GM18508 (cell line): ENCODE results near the gene INSIG2.

ENCODE experiments used
- ATAC-seq: cut with Tn5 transposase; IDR thresholded peaks from one replicate; pipeline ENCODE4 v1.9.1; 2021; ENCODE audit warnings: moderate number of reproducible peaks; ENCODE audit not compliant: insufficient read depth, unreplicated experiment

INSIG2 gene

DNA sequence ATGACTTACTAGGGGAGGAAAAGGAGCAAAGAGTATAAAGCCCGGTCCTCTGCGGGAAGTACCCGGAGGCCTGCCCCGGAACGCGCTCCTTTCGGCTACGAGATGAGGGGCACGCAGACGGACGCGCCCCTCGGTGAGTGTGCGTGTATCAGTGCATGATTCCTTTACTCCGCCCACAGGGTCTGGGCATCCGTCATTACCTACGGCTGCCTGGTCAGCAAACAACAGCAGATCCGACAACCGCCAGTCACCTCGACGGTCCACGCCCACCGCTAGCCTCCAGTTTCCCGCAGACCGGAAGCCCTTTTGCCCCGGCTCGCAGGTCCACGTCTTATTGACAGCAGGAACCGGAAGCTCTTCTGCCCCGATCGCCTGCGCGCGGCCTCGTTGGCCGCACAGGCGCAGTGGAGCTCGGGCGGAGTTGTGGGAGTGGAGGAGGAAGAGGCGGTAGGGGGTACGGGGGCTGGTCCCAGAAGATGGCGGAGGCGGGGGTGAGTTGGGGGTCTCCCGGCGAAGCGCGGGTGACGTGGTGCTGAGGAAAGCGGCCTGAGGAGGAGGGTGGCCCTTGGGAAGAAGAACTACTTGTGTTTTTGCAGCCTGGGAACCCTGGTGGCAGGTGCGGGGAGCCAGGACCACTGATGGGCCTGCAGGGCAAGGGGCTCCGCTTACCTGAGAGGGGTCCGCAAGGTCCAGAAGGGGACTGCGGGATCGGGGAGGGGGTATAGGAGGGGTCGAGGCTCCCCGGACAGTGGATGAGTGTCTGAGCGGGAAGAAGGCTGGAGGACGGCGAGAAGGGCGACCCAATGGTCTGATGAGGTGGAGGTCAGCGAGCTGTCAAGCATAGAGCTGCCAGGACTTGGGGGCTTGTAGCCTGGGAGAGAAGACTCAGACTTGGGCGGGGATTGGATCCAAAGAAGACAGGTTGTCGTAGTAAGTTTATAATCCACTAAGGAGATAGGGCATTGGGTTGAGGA is at the start of gene INSIG2:
Gene INSIG2, plus strand, starts transcription at position 421 of the 974 bp plus-strand sequence. CDS start 8,086 bp downstream, outside the sequence.
- peak; percentile 97 for ATAC-seq

DNA sequence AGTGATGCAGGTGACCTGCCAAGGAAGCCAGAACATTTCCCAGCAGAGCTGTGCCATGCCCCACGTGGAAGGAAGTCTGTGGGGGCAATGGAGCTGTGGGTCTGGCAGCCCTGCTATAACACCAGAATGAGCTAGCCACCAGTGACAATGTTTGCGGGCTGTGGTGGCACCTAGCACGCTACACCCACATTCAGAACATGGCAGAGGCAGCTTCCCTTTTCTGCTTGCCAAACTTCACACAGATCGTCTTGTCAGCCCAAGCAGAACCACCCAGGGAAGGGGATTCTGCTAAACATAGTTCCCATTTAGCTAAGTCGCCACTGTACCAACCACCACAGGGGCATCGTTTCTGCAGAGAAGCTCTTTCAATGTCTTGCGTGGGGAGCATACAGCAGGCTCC is 47.4 kb upstream of the INSIG2 start:
- no peak for ATAC-seq

DNA sequence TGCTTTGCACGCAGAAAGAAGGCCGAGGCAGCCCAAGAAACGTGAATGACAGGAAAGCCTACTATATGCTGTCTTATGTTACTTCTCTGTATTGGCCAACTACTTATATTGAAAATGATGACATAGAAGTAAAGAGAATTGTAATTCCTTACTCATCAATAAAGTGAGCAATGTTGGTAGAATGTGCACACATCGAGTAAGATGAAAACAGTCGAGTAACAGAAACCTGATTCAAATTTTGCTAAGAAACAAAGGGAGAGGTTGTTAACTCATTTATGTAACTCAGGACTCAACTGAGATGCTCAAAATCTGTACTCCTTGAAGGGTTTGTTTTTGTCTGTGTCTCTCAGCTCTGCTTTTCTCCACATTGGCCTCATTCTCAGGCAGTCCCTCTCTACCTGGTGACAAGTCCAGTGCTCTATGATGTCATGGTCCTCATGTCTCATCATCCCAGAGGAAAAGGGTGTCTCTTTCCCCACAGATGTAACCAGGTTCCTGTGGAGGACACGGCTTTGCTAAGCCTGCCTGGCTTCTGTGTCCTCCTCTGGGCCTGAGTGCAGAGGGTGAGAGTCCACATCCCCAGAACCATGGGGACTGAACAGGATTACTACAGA is 44.1 kb upstream of the INSIG2 start:
- ATAC-seq = no peak

DNA sequence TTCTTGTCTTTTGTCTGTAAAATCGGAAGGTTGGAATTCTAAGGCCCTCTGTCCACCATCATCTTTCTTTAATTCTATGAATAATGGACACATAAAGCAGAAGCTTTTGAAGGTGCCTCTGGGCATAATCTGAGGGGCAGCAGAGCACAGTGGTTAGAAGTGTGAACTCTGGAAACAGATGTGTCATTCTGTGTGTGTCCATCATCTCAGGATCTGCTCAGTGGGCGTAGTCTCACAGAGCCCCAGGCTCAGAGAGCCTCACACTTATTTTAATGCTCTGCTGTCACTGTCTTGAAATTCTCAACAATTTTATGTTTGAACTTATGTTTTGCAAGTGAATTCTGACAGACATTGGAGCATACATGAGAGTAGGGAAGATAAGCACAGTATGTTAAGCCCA is 43.4 kb upstream of the INSIG2 start:
- no peak for ATAC-seq

DNA sequence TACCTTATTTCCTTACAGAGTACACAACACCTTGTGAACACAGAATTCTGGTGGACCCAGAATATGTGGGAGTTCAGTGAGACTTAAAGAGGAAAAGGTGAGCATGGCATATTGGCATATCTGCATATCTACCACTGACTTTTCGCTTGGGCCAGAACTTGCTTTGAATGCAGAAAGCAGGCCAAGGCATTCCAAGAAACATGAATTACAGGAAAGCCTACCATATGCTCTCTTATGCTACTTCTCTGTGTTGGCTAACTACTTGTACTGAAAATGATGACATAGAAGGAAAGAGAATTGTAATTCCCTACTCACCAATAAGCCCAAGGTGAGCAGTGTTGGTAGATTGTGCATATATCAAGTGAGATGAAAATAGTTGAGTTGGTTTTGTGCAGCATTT is 43.0 kb upstream of the INSIG2 start:
- no peak for ATAC-seq

DNA sequence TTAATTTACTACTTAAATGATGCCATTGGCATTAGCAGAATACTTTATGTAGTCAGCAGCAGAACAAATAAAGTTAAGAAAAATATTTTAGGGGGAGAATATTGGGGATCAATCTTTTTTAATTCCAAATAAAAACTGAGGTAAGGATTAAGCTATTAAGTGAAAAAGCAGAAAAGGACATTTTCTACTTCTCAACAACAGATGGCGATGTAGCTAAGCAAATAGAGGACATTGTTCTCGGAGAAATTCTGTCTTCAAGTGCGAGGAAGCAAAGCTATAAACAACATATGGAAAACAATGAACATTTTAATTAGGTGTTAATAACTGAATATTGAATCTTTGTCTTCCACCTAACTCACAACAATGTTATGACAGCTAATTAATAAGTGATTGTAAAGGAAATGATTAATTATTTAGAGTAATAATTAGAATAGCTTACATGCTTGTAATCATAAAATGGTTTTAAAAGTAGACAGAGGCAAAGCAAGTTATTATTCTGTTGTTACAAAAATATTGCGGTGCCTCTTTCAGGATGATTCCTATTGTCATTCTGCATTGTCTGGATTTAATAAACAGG is 41.5 kb upstream of the INSIG2 start:
- no peak for ATAC-seq

DNA sequence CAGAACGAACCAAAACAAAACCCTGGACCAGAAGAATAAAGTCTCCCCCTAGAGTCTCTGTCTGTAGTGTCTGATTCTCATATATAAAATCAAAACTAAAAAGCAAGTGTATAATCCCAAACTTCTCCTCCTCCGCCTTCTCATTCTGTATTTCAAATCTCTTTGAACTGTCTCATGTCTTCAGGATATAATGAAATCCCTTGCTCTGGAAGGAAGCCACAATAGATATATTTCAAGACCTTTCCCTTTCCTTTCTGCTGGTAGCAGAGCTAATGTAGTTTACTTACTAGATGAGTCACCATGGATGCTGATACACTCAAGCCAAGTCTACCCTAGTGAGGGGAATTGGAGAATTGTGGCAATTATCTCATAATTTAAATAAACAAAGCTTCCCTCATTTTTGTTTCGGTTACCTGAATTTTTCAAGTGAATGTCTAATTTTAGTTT is 40.9 kb upstream of the INSIG2 start:
- ATAC-seq = no peak

DNA sequence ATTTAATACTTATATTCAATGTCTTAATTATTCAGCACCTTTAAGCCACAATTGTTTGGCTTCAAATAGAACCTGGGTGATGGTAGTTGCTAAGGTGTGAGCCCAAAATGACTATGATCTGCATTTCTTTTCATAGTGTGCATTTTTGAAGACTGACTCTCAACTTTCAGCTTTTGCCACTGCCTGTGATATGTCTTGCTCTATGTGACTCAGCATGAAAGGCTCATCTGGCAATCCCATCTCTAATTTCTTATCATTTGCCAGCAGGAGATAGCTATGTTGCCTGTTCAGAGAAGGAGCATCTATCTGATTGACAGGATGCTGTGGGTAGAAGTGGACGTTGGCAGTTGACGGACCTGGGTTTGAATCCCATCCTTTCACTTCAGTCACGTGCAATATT is 39.9 kb upstream of the INSIG2 start:
- no peak for ATAC-seq

DNA sequence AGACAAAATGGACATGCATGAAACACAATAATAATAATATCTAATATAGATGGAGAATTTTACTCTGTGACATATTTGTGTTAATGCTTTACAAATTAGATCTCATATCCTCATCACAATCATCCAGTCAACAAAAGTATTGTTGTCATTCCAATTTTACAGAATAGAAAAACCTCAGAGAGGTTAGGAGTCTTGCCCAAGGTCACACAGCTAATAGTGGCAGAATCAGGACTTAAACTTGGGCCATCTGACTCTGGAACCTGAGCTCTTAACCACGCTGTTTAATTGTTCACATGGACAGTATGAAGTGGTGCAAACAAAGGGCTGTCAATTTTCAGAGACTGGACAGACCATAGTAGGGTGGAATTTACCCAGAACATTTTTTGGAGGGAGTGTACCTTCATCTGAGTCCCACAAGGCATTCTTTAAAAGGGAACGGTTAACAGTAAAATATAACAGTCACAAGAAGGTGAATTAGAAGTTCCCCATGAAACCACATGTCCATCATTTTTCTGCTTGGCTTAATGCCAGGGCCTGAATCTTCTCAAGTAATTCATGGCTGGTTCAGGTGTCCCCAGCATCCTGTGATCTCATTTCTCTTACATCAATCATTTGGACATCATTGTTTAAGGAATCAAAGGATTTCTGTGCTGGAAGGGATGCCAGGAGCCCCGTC is 39.0 kb upstream of the INSIG2 start:
- ATAC-seq = no peak

DNA sequence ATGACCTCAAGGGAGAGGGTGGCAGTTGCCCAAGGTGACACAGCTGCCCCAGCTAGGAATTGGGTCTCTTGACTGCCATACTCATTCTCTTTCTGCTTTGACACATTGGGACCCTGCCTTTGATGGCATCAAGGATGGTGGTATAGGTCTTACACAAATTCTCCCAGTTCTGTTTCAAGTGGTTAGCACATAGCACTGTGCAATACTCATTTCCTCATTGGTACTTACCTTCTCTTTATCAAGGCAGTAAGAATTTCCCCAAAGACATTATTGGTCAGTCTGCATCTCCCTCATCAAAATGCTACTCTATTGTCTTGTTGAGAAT is 38.5 kb upstream of the INSIG2 start:
- ATAC-seq = peak; percentile 72

DNA sequence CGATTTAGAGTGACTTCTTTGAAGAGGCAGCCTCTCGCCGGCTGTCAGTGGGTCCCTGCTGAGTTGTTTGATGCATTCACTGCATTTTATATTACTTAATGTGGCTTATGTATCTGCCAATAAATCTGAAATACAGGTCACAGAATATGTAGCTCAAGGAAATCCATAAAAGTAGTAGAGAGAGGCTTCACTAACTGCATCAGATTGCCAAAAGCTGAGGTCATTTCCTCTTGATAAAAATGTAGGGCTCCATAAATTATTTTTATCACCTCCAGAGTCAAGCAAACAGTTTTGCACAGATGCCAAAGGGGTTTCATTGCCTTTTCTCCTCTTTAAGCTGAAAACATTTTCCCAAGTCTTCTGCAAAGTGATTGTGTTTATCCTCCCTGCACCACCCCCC is 37.9 kb upstream of the INSIG2 start:
- no peak for ATAC-seq

DNA sequence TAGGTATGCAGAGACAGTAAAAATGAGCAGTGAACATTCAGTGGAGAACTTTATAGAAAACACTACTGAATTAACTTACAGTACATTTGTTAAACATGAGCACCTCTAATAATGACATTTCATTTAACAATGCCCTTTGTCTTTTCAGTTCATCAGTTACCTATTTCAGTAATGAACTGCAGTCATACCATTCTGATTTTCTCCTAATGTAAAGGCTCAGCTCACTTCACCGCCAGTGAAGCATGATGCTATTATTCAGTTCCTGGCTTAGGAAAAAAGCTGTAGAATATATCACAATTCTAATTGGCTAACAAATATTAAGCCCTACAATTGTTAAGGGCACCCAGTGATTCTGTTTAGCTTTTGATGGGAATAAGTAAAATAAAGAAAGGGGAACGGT is 37.3 kb upstream of the INSIG2 start:
- ATAC-seq = no peak

DNA sequence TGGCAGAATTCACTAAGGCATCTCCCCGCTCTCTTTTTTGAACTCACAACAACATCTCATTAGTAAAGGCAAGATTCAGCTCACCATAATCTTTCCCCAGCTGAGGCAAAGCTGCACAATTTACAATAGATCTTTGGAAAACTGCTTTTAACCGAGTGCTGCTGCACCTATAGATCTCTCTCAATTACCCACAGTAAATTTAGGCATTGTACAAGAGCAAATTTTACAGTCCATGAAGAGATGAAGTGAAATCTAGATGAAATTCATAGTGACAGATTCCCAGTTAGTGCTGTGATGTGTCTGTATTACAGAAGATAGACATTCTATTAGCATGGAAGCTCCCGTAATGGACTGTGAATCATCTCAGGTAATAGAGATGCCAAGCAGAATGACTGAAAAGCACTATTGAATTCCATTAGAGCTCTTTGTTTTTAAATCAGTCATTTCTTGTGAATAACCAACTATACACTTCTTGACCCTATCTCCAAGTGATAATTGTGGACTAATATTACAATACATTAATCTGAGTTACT is 36.4 kb upstream of the INSIG2 start:
- no peak for ATAC-seq

DNA sequence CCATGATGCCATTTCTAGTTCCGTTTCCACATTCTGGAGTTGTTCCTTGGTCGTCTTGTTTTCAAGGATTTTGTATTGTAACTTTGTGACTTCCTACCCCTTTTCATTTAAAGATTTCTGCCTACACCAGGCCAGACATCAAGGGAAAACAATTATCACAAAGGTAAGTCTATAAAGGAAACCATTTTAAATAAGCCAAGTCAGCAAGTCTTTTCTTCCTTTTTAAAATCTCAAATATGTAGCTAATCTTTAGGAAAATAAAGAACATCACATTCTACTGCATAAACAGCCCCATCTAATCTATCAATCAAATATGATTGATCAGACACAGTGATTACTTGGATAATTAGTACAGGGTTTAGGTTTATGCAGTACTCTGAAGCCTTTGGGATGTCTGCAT is 35.8 kb upstream of the INSIG2 start:
- ATAC-seq = no peak

DNA sequence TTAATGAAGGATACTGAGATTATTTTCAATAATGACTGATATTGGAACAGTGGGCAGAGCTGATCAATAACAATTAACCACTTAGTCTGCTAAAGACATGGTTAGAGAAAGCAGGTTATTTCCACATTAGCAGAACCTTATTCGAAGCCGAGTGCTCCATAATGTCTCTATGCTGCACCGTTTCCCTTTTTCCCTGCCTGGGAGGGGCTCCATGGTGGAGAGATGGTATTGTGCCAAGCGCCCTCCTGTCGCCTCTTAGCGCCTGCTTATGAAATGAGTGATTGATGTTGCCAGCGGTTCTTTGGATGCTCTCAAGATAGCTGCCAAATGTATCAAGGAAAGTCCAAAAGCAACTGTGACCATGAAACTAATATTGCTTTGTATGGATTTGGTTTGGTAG is 34.6 kb upstream of the INSIG2 start:
- ATAC-seq = no peak

DNA sequence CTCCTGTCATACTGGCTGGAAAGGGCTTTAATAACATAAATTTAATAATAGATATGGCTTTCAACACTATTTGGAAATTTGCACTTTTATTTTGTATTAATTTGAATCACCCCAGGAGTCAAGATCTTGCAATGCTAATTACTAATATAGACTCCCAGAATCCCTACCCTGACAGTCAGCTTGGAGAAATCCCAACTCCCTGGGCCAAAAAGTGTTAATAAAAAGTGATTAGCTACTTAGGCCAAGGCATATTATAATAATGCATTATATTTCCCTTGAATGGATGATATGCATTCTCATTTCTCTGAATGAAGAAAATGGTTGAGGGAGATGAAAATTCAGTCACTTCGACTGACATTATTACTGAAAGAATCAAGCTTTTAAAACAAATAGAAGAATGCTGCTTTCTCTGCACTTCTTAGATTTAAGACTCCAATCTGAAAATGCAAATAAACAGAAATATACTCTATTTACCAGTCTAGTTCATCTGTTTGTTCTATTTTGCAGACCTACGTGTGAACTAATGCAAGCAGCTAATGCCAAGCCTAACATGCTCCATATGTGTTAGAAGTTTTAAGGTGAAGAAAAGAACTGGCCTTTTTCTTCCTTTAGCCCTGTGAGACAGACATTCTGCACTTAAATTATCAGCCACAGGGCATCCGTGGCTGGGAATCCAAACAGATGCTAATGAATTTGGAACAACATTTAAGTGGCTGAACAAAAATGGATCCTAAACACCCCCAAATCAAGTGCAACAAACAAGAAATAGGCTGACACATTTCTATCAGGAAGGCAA is 33.9 kb upstream of the INSIG2 start:
- ATAC-seq = no peak

DNA sequence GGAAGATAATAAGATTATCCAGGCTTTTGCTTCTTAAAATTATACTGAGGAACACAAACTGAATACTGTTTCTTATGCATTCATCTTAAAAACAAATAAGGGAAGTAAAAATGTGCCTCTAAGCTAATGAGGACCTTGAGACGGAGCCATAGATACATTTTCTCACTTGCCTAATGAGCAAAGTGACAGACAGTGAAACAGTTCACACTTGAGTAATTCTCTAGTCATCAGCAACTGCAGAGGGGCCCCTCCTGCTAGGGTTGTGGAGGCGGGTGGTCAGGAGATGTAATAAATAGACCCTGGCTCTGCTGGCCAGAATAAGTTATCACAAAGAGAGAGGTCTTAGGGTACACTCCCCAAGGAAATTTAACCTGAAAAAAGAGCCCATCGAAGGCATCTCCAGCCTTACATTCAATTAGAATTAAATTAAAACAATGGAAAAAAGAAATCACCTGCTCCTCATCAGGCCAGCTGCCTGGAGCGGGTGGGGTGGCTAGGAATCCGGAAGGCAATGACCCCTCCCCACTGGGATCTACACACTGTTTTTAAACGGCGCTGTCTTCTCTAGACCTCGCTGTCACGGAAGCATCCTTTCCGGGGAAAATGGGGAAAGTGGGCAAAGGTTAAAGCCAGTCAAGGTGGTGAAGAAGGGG is 32.6 kb upstream of the INSIG2 start:
- ATAC-seq = peak; percentile 72

DNA sequence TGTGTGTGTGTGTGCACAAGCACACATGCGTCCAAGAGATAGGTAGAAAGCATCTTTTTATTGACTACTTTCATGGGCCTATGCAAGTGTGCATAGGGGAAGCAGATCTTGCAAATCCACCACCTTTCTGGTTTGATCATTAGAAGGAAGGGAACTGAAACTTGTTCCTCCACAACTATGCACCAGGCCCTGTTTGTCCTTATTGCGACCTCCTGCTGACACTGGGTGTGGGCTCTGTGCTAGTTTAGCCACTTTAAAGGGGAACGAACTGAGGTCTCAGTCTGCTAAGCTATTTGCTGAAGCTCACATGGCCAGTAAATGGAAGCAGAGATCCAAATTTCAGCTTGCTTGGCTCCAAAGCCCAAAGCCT is 32.1 kb upstream of the INSIG2 start:
- peak; percentile 86 for ATAC-seq

DNA sequence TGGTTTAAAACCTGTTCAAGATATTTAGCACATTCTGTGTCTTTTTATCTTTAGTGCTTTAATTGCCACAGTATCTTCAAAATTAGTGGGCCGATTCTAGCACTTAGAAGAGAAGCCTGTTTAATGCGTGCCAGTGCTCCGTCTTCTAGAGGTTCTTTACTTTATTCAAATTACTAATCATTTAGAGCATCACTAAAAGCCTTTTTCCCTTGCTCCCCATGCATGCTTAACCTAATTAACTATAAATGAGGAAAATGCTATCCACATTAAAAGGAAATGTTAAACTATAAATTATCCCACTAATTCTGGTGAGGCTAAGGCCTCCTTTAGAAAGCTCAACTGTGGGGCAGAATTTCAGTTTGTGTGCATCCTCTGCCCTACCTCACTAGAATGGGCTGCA is 31.5 kb upstream of the INSIG2 start:
- ATAC-seq = no peak
